Panc1 (cell line): Measurements from ENCODE around the gene FBN1. TPM values are rescaled to one million over a fixed set of nuclear protein-coding genes. Genes with fewer than 3 reads are reported as not detected.

Source experiments
- ATAC-seq: fragments of 200-7000 bp; cut with Tn5 transposase; 2 replicates; pipeline ENCODE4 v1.9.1; 2020; ENCODE audit warnings: mild to moderate bottlenecking, moderate library complexity
- BruUV-seq: library from RNA; stranded (reverse); fragments of 400-500 nt; replicated peaks from 2 replicates; lab custom pipeline; 2021; lab: Mats Ljungman, UMichigan
- CTCF ChIA-PET: fragments of 300-600 bp; sonication (Branson Sonifier 250); formaldehyde crosslinking; loops from one replicate; lab custom pipeline; 2022; ENCODE audit warnings: antibody characterized with exemption; lab: Charles Lee
- POLR2A ChIA-PET: fragments of 300-600 bp; sonication (Branson Sonifier 250); formaldehyde crosslinking; loops from one replicate; lab custom pipeline; 2022; ENCODE audit warnings: antibody characterized with exemption; lab: Charles Lee
- DNase-seq: peaks from one replicate; pipeline ENCODE4 v3.0.0-alpha.2; 2010; ENCODE audit warnings: low read depth, low spot score
- H3K27ac ChIP-seq: 2 replicates; pipeline ENCODE4 v1.5.1; 2011; ENCODE audit warnings: mild to moderate bottlenecking, low read length, inconsistent platforms
- H3K27me3 ChIP-seq: fragments of 200-500 bp; sonication (Bioruptor generic); 2 replicates; pipeline ENCODE4 v1.6.0; 2014; ENCODE audit warnings: low read length, inconsistent platforms; ENCODE audit not compliant: control insufficient read depth, insufficient read depth
- H3K36me3 ChIP-seq: fragments of 200-500 bp; sonication (Bioruptor generic); 2 replicates; pipeline ENCODE4 v1.5.1; 2014; ENCODE audit warnings: inconsistent platforms, mild to moderate bottlenecking, low read length, moderate library complexity; ENCODE audit not compliant: control insufficient read depth, insufficient read depth
- H3K4me1 ChIP-seq: 2 replicates; pipeline ENCODE4 v1.5.1; 2011; ENCODE audit warnings: inconsistent platforms, mild to moderate bottlenecking, low read length, moderate library complexity; ENCODE audit not compliant: control insufficient read depth, insufficient read depth
- H3K4me3 ChIP-seq, 2 experiments: 2 replicates each; pipeline ENCODE4 v1.5.1; 2011 to 2012; ENCODE audit warnings: low read depth in 2 of 2, low read length in 2 of 2, mild to moderate bottlenecking in 2 of 2, inconsistent platforms in 1 of 2, moderate library complexity in 1 of 2
- H3K9me3 ChIP-seq: fragments of 200-500 bp; sonication (Bioruptor generic); 2 replicates; pipeline ENCODE4 v1.5.1; 2014; ENCODE audit warnings: low read depth, mild to moderate bottlenecking, inconsistent platforms, low read length, moderate library complexity; ENCODE audit not compliant: control insufficient read depth, insufficient read depth
- CTCF ChIP-seq: fragments of 450-650 bp; IDR thresholded peaks from 2 replicates; pipeline ENCODE4 v1.5.1; 2017; ENCODE audit warnings: mild to moderate bottlenecking
- POLR2AphosphoS5 ChIP-seq: IDR thresholded peaks from 2 replicates; pipeline ENCODE4 v1.6.1; 2012; ENCODE audit warnings: mild to moderate bottlenecking, low read depth, low read length, moderate library complexity
- REST ChIP-seq, 2 experiments: IDR thresholded peaks; 2 replicates each; pipeline ENCODE4 v1.6.1; 2011 to 2012; ENCODE audit warnings: low read depth in 2 of 2, control low read depth in 1 of 2, low read length in 1 of 2, mild to moderate bottlenecking in 1 of 2, moderate library complexity in 1 of 2; ENCODE audit not compliant: insufficient read depth in 1 of 2
- SIN3A ChIP-seq: IDR thresholded peaks from 2 replicates; pipeline ENCODE4 v1.6.1; 2012; ENCODE audit warnings: low read depth, mild to moderate bottlenecking, low read length, moderate library complexity, borderline replicate concordance; ENCODE audit not compliant: insufficient read depth
- TCF7L2 ChIP-seq: IDR thresholded peaks from 2 replicates; pipeline ENCODE4 v1.6.1; 2011; ENCODE audit warnings: mild to moderate bottlenecking, low read depth, low read length, inconsistent platforms
- in situ Hi-C: cut with HindIII; loops from 2 replicates; pipeline ENCODE4 v1.10.0; 2016; ENCODE audit warnings: low sequenced_read_pairs, low pct_unique_long_range_greater_than_20kb
- intact Hi-C: fragments of 100-400 bp; cut with micrococcal nuclease; formaldehyde crosslinking; loops from one replicate; pipeline ENCODE4 v1.10.0; 2022; ENCODE audit not compliant: unreplicated experiment
- total RNA-seq: library from RNA; stranded (reverse); gene quantifications from one replicate; pipeline ENCODE4 v1.2.1, GENCODE V29; 2021; ENCODE audit not compliant: unreplicated experiment

The FBN1 gene
- total RNA-seq, 1 experiment from 2014 or later, result 0.46 TPM

- in situ Hi-C loops (no loop called here), intact Hi-C loops (no loop called here)
- DNase-seq, result no peak
- CTCF ChIA-PET, result no interaction called here
- H3K36me3 ChIP-seq, result no peaks in the 10 kb centered on the region
- no peaks in the 10 kb centered on the region for H3K4me1 ChIP-seq
- no peak for ATAC-seq
- TF ChIP-seq SIN3A, result no peak
- no peak for TF ChIP-seq CTCF
- no peak for TF ChIP-seq REST (IDR thresholded peaks at IDR 0.05; ENCODE audit: insufficient read depth in 1 of 2, low read depth in 2 of 2, low read length in 1 of 2)
- no peak for TF ChIP-seq TCF7L2
- no peak for TF ChIP-seq POLR2AphosphoS5
- H3K4me3 ChIP-seq, result no peak overlapping the region
- POLR2A ChIA-PET, result no interaction called here
- H3K27ac ChIP-seq, result no peak overlapping the region
- no peaks in the 10 kb centered on the region; the same call in 1 of the 2 replicates for H3K27me3 ChIP-seq
- no peaks in the 10 kb centered on the region for H3K9me3 ChIP-seq
- no TSS peak for BruUV-seq
Observed at GRCh38 chr15:48579945-48580671, 65.4 kb downstream of the FBN1 start.

- H3K36me3 ChIP-seq, result no peaks in the 10 kb centered on the region
- no TSS peak for BruUV-seq
- CTCF ChIA-PET, result no interaction called here
Observed at GRCh38 chr15:48578965-48579364, 66.5 kb downstream of the FBN1 start.

More at GRCh38 chr15:48578965-48579364, 66.5 kb downstream of the FBN1 start:
- Histone ChIP-seq H3K27me3 (no peaks in the 10 kb centered on the region; the same call in 1 of the 2 replicates), H3K4me3 (no peak overlapping the region), H3K9me3 (no peaks in the 10 kb centered on the region), H3K27ac (no peak overlapping the region), H3K4me1 (no peaks in the 10 kb centered on the region)
- no peak for ATAC-seq
- POLR2A ChIA-PET, result no interaction called here
- in situ Hi-C loops, result no loop called here
- TF ChIP-seq CTCF (no peak), REST (IDR thresholded peaks at IDR 0.05; ENCODE audit: insufficient read depth in 1 of 2, low read depth in 2 of 2, low read length in 1 of 2) (no peak), TCF7L2 (no peak), SIN3A (no peak), POLR2AphosphoS5 (no peak)
- intact Hi-C loops, result no loop called here
- DNase-seq, result no peak
